ENCODE measurements around the gene MCC. TPM values are rescaled to one million over a fixed set of nuclear protein-coding genes. Genes with fewer than 3 reads are reported as not detected.

Gene MCC
- total and polyA plus RNA-seq, 2 donors (not counting 1 experiment from before 2014, with no cell fraction given) = 0.09 to 0.32 TPM

DNA sequence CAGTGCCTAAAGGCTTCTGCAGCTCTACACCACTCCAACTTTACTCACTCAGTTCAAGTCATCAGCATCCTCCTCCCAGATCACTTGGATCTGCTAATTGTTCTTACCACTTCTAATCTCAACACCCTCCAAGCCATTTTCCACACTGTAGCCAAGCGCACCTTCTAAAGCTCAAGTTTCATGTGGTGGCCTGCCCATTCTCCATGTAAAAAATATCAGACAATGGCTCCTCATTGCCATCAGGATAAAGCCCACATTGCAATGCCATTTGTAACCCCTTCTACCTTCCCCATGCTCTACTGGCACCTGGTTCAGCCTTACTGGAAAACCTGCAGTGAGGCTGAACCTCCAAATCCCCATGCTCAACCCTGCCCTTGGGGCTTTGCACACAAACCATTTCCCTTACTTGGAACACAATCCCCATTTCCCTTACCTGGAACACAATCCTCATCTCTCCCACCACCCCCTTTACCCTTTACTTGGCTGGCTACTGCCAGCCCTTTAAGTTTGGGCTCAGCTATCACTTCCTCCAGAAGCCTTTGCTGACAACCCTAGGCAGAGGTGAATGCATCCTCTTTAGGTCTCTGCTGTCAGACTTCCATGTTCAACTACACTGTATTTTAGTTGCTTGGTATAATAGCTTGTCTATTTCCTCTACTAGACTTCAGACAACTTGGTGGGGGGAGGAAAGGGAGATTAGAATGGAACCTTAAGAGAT is 273.5 kb downstream of the MCC start:
- no peaks in the 10 kb centered on the region for H3K4me1 Mint-ChIP-seq
- POLR2A ChIA-PET = no interaction called here
- Histone ChIP-seq H3K4me3 (ENCODE audit: control extremely low read depth in 1 of 5, extremely low read depth in 1 of 5, insufficient read depth in 1 of 5, low read depth in 2 of 5, low read length in 4 of 5) (no peak overlapping the region), H3K9me3 (ENCODE audit: control extremely low read depth in 1 of 3, control insufficient read depth in 2 of 3, insufficient read depth in 1 of 3, low read length in 2 of 3) (no peaks in the 10 kb centered on the region), H3K4me1 (ENCODE audit: control insufficient read depth in 2 of 2, insufficient read depth in 2 of 2, low read length in 2 of 2) (no peaks in the 10 kb centered on the region), H2AFZ (ENCODE audit: insufficient read depth, low read depth, low read length, poor library complexity, severe bottlenecking) (no peak overlapping the region), H3K36me3 (replicated peaks in 1 of 2; ENCODE audit: control extremely low read depth in 1 of 2, control insufficient read depth in 1 of 2, extremely low read depth in 1 of 2, insufficient read depth in 2 of 2, low read length in 1 of 2) (no peaks in the 10 kb centered on the region), H3K4me2 (replicated peaks; ENCODE audit: low read depth, low read length, poor library complexity, severe bottlenecking) (no peak overlapping the region), H3K9ac (ENCODE audit: low read length) (no peak overlapping the region), H3K27ac (ENCODE audit: low read length in 2 of 2) (no peak overlapping the region), H3K27me3 (replicated peaks in 1 of 4; ENCODE audit: control extremely low read depth in 1 of 4, control insufficient read depth in 3 of 4, insufficient read depth in 4 of 4, low read length in 3 of 4) (peaks cover 0 to 3% (median 0%) of the 10 kb centered on the region in 4 experiments), H3K79me2 (ENCODE audit: control insufficient read depth, insufficient read depth, low read length) (no peaks in the 10 kb centered on the region), H4K20me1 (ENCODE audit: control insufficient read depth, insufficient read depth, low read length, poor library complexity, severe bottlenecking) (no peaks in the 10 kb centered on the region)
- ATAC-seq (ENCODE audit: low read depth) = no peak
- 100% methylated on average over 1 of the region's 1 CpG for WGBS (ENCODE audit: insufficient coverage)
- peaks cover 23% of the 10 kb centered on the region for H3K27me3 Mint-ChIP-seq
- no peak overlapping the region for H3K4me3 Mint-ChIP-seq
- TF ChIP-seq, protein P1, sequence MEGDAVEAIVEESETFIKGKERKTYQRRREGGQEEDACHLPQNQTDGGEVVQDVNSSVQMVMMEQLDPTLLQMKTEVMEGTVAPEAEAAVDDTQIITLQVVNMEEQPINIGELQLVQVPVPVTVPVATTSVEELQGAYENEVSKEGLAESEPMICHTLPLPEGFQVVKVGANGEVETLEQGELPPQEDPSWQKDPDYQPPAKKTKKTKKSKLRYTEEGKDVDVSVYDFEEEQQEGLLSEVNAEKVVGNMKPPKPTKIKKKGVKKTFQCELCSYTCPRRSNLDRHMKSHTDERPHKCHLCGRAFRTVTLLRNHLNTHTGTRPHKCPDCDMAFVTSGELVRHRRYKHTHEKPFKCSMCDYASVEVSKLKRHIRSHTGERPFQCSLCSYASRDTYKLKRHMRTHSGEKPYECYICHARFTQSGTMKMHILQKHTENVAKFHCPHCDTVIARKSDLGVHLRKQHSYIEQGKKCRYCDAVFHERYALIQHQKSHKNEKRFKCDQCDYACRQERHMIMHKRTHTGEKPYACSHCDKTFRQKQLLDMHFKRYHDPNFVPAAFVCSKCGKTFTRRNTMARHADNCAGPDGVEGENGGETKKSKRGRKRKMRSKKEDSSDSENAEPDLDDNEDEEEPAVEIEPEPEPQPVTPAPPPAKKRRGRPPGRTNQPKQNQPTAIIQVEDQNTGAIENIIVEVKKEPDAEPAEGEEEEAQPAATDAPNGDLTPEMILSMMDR (IDR thresholded peaks at IDR 0.05) = no peak
- no peak for TF ChIP-seq EZH2 (IDR thresholded peaks at IDR 0.05; ENCODE audit: borderline replicate concordance, insufficient read depth, low read depth, low read length, poor library complexity, severe bottlenecking)
- intact Hi-C loops (cut with micrococcal nuclease) = no loop called here
- CTCF ChIA-PET = no interaction called here
- DNase-seq = no peak
- no peaks in the 10 kb centered on the region for H3K9me3 Mint-ChIP-seq (ENCODE audit: insufficient read depth)
- no peak overlapping the region for H3K27ac Mint-ChIP-seq

DNA sequence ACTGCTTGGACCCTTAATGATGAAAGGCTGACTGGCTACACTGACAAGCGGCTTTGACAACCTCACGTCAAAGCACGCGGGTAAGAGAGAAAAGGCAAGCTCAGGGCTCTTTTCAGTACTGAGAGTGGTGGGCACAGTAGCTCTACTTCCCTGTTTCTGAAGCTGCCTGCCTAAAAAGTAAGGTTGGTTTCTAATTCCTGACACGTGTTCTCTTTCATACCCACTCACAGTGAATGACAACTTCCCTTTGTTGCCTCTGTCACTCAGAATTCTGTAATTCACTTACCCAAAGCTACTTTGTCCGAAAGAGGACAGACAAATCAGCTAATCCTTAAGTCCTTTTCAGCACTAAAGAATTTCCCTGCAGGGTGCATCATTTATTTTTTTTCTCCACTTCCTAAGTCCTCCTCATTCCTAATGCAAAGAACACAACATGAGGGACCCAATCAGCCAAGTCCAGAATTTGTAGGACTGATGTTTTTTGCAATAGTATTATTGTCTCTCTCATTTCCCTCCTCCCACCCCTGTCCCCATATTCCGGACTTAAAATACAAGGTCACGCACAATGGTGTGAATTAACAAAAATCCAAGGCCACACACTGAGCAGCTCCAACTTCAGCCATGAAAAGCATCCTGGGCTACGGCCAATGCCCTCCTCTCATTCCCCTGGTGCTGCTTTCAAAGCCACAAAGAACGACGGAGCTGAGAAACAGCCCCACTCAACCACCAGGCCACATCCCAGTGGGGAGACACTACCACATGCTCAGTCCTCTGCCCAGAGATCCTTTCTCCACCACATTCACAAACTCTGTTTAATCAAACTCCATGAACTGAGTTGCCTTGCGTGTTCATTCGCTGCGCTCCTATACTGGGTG is 274.5 kb downstream of the MCC start:
- Histone ChIP-seq H3K27me3 (replicated peaks in 1 of 4; ENCODE audit: control extremely low read depth in 1 of 4, control insufficient read depth in 3 of 4, insufficient read depth in 4 of 4, low read length in 3 of 4) (peaks cover 0 to 3% (median 0%) of the 10 kb centered on the region in 4 experiments), H2AFZ (ENCODE audit: insufficient read depth, low read depth, low read length, poor library complexity, severe bottlenecking) (no peak overlapping the region), H3K4me3 (ENCODE audit: control extremely low read depth in 1 of 5, extremely low read depth in 1 of 5, insufficient read depth in 1 of 5, low read depth in 2 of 5, low read length in 4 of 5) (no peak overlapping the region), H3K36me3 (replicated peaks in 1 of 2; ENCODE audit: control extremely low read depth in 1 of 2, control insufficient read depth in 1 of 2, extremely low read depth in 1 of 2, insufficient read depth in 2 of 2, low read length in 1 of 2) (no peaks in the 10 kb centered on the region), H4K20me1 (ENCODE audit: control insufficient read depth, insufficient read depth, low read length, poor library complexity, severe bottlenecking) (no peaks in the 10 kb centered on the region), H3K79me2 (ENCODE audit: control insufficient read depth, insufficient read depth, low read length) (no peaks in the 10 kb centered on the region), H3K9me3 (ENCODE audit: control extremely low read depth in 1 of 3, control insufficient read depth in 2 of 3, insufficient read depth in 1 of 3, low read length in 2 of 3) (no peaks in the 10 kb centered on the region), H3K9ac (ENCODE audit: low read length) (no peak overlapping the region), H3K27ac (ENCODE audit: low read length in 2 of 2) (no peak overlapping the region), H3K4me2 (replicated peaks; ENCODE audit: low read depth, low read length, poor library complexity, severe bottlenecking) (no peak overlapping the region), H3K4me1 (ENCODE audit: control insufficient read depth in 2 of 2, insufficient read depth in 2 of 2, low read length in 2 of 2) (no peaks in the 10 kb centered on the region)
- ATAC-seq (ENCODE audit: low read depth) (no peak), DNase-seq (no peak)
- CTCF ChIA-PET = no interaction called here
- intact Hi-C loops (cut with micrococcal nuclease) = no loop called here
- Mint-ChIP-seq H3K27me3 (peaks cover 25% of the 10 kb centered on the region), H3K4me3 (no peak overlapping the region), H3K27ac (no peak overlapping the region), H3K9me3 (ENCODE audit: insufficient read depth) (no peaks in the 10 kb centered on the region), H3K4me1 (no peaks in the 10 kb centered on the region)
- no peak for TF ChIP-seq EZH2 (IDR thresholded peaks at IDR 0.05; ENCODE audit: borderline replicate concordance, insufficient read depth, low read depth, low read length, poor library complexity, severe bottlenecking)
- TF ChIP-seq, protein P1 (IDR thresholded peaks at IDR 0.05) = no peak
- WGBS (ENCODE audit: insufficient coverage) = 62% methylated on average over 11 of the region's 14 CpGs
- POLR2A ChIA-PET = no interaction called here

Measured in B cell (primary cell).